ENCODE data around the gene ABHD5.

The ABHD5 gene

GRCh38 chr3:43779850-43780249, 89.1 kb downstream of the ABHD5 start:
- DNase-seq (ENCODE audit: low spot score), result no peak

- DNase-seq (ENCODE audit: low spot score), result no peak
Measured at GRCh38 chr3:43782541-43782940, 91.8 kb downstream of the ABHD5 start.
